HL-60 (cell line): ENCODE data around the gene OR5B2.
"Not testable (repeated sequence)": the region's sequence is repeated elsewhere in the genome, so short reads cannot be mapped to it uniquely, and the experiment has no call there.

Experiments used
- DNase-seq, 2 experiments: peaks; one replicate each; pipeline ENCODE4 v3.0.0-alpha.2; 2010 to 2020; ENCODE audit warnings: low read depth in 1 of 2, low spot score in 1 of 2
- H3K27ac ChIP-seq: fragments of 250-450 bp; sonication (Bioruptor Pico); replicated peaks from 2 replicates; pipeline ENCODE4 v1.5.1; 2020; ENCODE audit warnings: mild to moderate bottlenecking, moderate library complexity
- H3K27me3 ChIP-seq: fragments of 250-450 bp; sonication (Bioruptor Pico); 2 replicates; pipeline ENCODE4 v1.5.1; 2021; ENCODE audit warnings: mild to moderate bottlenecking, moderate library complexity; ENCODE audit not compliant: insufficient read depth, poor library complexity, severe bottlenecking
- H3K4me3 ChIP-seq: replicated peaks from 2 replicates; pipeline ENCODE4 v1.5.1; 2011; ENCODE audit warnings: mild to moderate bottlenecking, control low read depth, low read length; ENCODE audit not compliant: insufficient read depth
- GABPA ChIP-seq: IDR thresholded peaks from 2 replicates; pipeline ENCODE4 v1.6.1; 2012; ENCODE audit warnings: low read depth
- POLR2AphosphoS5 ChIP-seq: IDR thresholded peaks from 2 replicates; pipeline ENCODE4 v1.6.1; 2012; ENCODE audit warnings: low read depth
- REST ChIP-seq: IDR thresholded peaks from 2 replicates; pipeline ENCODE4 v1.6.1; 2012; ENCODE audit warnings: low read depth; ENCODE audit not compliant: insufficient replicate concordance
- SPI1 ChIP-seq: IDR thresholded peaks from 2 replicates; pipeline ENCODE4 v1.6.1; 2012; ENCODE audit warnings: low read depth, mild to moderate bottlenecking, borderline replicate concordance
- TF ChIP-seq, protein P1 (sequence below): IDR thresholded peaks from one replicate; pipeline ENCODE4 v1.5.1; 2011; ENCODE audit warnings: low read length, control low read depth, inconsistent platforms; ENCODE audit not compliant: insufficient read depth

OR5B2 gene

DNA sequence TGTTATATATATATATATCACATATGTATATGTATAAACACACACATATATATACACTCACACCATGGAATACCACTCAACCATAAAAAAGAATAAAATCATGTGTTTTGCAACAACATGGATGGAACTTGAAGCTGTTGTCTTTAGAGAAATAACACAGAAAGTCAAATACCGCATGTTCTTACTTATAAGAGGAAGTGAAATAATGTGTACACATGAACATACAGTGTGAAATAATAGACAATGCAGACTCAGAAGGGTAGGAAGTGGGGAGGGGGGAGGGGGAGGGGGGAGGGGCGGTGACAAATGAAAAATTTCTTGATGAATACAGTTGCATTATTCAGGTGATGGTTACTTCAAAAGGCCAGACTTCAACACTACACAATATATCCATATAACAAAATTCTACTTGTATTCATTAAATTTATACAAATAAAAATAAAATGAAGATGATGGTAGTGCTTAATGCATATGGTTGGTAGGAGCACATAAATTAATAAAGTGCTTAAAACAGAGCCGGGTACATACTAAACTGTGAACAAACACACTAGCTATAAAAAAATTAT, 5.8 kb upstream of the OR5B2 start:
- TF ChIP-seq, protein P1, sequence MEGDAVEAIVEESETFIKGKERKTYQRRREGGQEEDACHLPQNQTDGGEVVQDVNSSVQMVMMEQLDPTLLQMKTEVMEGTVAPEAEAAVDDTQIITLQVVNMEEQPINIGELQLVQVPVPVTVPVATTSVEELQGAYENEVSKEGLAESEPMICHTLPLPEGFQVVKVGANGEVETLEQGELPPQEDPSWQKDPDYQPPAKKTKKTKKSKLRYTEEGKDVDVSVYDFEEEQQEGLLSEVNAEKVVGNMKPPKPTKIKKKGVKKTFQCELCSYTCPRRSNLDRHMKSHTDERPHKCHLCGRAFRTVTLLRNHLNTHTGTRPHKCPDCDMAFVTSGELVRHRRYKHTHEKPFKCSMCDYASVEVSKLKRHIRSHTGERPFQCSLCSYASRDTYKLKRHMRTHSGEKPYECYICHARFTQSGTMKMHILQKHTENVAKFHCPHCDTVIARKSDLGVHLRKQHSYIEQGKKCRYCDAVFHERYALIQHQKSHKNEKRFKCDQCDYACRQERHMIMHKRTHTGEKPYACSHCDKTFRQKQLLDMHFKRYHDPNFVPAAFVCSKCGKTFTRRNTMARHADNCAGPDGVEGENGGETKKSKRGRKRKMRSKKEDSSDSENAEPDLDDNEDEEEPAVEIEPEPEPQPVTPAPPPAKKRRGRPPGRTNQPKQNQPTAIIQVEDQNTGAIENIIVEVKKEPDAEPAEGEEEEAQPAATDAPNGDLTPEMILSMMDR: no peak
- TF ChIP-seq SPI1: peak; percentile 71
- Histone ChIP-seq H3K27me3 (no peaks in the 10 kb centered on the region), H3K4me3 (no peak overlapping the region), H3K27ac (no peak overlapping the region)
- DNase-seq: peak in 1 of 2 experiments; percentile 5

- Histone ChIP-seq H3K4me3 (no peak overlapping the region), H3K27ac (no peak overlapping the region), H3K27me3 (no peaks in the 10 kb centered on the region)
- no peak for DNase-seq
- no peak for TF ChIP-seq GABPA
- TF ChIP-seq SPI1: no peak
- no peak for TF ChIP-seq REST
- TF ChIP-seq, protein P1: no peak
- TF ChIP-seq POLR2AphosphoS5: no peak
These were observed 1.4 kb upstream of the OR5B2 start for GRCh38 chr11:58429273-58429672.

- H3K27ac ChIP-seq: no peak within 1 kb of the TSS
- no peak for TF ChIP-seq SPI1
- no peak for TF ChIP-seq REST
- TF ChIP-seq GABPA: no peak
- TF ChIP-seq, protein P1: no peak
- no peak for TF ChIP-seq POLR2AphosphoS5
- H3K27me3 ChIP-seq: no peaks in the 10 kb centered on the region
- no peak within 1 kb of the TSS for H3K4me3 ChIP-seq
- no peak for DNase-seq
These were observed 21.1 kb downstream of the OR5B2 start, which contains the start of gene OR5B3 for GRCh38 chr11:58406774-58407173. TSS of gene OR5B3 (minus strand) at chr11:58406874. CDS start at chr11:58403409, 3,465 bp downstream.

- not testable (repeated sequence) for H3K27ac ChIP-seq, H3K27me3 ChIP-seq, DNase-seq, H3K4me3 ChIP-seq
These were observed 28.3 kb downstream of the OR5B2 start for GRCh38 chr11:58399622-58400021.
